Stimulated activated CD8-positive, alpha-beta memory T cell treated with anti-CD3 and anti-CD28 coated beads, Interleukin-15, amount 100 ng/mL, for 4 hours (primary cell): ENCODE data around the gene GGCX.
"Not testable (repeated sequence)": the region's sequence is repeated elsewhere in the genome, so short reads cannot be mapped to it uniquely, and the experiment has no call there.

Source experiments
- DNase-seq, 2 donors: peaks; one replicate each; pipeline ENCODE4 v3.0.0-alpha.2; 2020; ENCODE audit warnings: low read depth in 2 of 2

Gene GGCX

GRCh38 chr2:85561280-85562212, at the start of gene GGCX:
Gene GGCX (minus strand): TSS chr2:85561493. CDS start chr2:85561428, 65 bp downstream.
- DNase-seq = peak; percentile 89 to 93

- no peak for DNase-seq
Measured at GRCh38 chr2:85607268-85608215, 46.2 kb upstream of the GGCX start.

- DNase-seq = no peak
Measured at GRCh38 chr2:85606116-85606455, 44.8 kb upstream of the GGCX start.

- no peak for DNase-seq
Measured at GRCh38 chr2:85605406-85606115, 44.3 kb upstream of the GGCX start.

- DNase-seq = no peak
Measured at GRCh38 chr2:85604568-85605339, 43.5 kb upstream of the GGCX start.

- not testable (repeated sequence) for DNase-seq
Measured at GRCh38 chr2:85604133-85604444, 42.8 kb upstream of the GGCX start.

GRCh38 chr2:85602476-85603234, 41.4 kb upstream of the GGCX start, which contains the start of gene TMEM150A:
Gene TMEM150A (minus strand): TSS chr2:85602698. CDS start chr2:85601948, 750 bp downstream.
- DNase-seq = peak; percentile 69 to 80

- no peak for DNase-seq
Measured at GRCh38 chr2:85601771-85602475, 40.6 kb upstream of the GGCX start.

GRCh38 chr2:85600951-85601770, 39.9 kb upstream of the GGCX start:
- no peak for DNase-seq

GRCh38 chr2:85600235-85600575, 38.9 kb upstream of the GGCX start:
- no peak for DNase-seq

- DNase-seq = no peak
Measured at GRCh38 chr2:85599468-85600234, 38.4 kb upstream of the GGCX start.

- no peak for DNase-seq
Measured at GRCh38 chr2:85598594-85599340, 37.5 kb upstream of the GGCX start.

- DNase-seq = no peak
Measured at GRCh38 chr2:85597241-85597640, 35.9 kb upstream of the GGCX start.

GRCh38 chr2:85596486-85597143, 35.3 kb upstream of the GGCX start:
- no peak for DNase-seq

GRCh38 chr2:85596026-85596333, 34.7 kb upstream of the GGCX start:
- DNase-seq = no peak

GRCh38 chr2:85595301-85596025, 34.2 kb upstream of the GGCX start, which contains the start of gene RNF181:
Gene RNF181 (plus strand): TSS chr2:85595745. CDS start chr2:85595764, 19 bp downstream.
- peak; percentile 76 to 85 for DNase-seq
